ENCODE results near the gene ARHGEF4.

The ARHGEF4 gene

GRCh38 chr2:131085646-131086045 is 248.9 kb downstream of the ARHGEF4 start:
- DNase-seq (ENCODE audit: low read depth in 3 of 3) = no peak

DNA sequence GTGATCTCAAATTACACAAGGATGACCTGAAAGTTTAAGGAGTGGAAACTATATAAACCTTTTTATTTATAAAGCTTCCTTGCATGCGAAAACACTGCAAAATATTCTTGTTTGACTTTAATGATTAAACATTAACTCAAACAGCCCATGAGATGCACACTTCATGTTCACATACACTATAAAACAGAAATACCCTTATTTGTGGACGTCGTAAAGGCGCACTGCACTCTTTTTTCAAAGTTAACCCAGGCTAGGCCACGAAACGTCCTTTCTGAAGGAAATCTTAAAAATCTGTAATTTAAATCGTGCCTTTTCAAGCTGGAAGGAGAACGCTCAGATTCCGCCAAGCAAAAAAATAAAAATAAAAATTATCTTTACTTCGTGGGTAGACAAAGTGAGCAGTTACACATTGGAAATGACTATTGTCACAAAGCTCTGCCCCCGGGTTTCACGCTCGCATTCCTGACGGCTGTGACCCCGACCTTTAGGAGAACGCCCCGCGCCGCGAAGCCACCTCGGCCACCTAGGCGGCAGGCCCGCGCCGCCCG is 255.8 kb downstream of the ARHGEF4 start:
- peak in 2 of 3 experiments; percentile 7 to 32 for DNase-seq (ENCODE audit: low read depth in 3 of 3)

- peak; percentile 77 to 83 (median 79) for DNase-seq (ENCODE audit: low read depth in 3 of 3)
These were observed 256.4 kb downstream of the ARHGEF4 start, which contains the start of gene FAM168B for GRCh38 chr2:131093006-131093695. Gene FAM168B (minus strand): TSS chr2:131093460. CDS start chr2:131082646, 10,814 bp downstream.

DNA sequence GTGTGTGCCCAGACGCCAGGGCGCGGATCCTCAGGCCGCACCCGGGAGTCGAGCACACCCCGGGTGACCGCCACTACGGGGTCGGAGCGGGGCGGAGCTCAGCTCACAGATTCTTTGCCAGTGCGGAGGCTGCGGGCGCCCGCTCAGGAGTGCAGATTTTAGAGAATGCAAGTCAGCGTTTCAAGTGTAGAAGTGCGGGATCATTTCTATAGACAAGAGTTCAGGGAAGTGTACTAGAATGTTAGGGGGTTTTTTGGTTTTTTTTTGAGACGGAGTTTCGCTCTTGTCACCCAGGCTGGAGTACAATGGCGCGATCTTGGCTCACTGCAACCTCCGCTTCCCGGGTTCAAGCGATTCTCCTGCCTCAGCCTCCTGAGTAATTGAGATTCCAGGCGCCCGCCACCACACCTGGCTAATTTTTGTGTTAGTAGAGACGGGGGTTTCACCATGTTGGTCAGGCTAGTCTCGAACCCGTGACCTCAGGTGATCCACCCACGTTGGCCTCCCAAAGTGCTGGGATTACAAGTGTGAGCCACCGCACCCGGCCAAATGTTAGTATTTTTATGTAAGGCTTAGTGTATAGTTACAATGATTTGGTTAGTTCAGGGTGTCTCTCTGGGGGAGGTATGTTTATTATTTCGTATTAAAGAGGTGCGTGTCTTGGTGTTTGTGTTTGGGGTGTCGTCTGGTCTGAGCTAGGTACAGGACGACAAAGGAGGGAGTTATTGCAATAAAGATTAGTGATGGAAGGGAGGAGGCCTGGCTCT is 257.2 kb downstream of the ARHGEF4 start:
- DNase-seq (ENCODE audit: low read depth in 3 of 3) = peak in 2 of 3 experiments; percentile 20 to 45

DNA sequence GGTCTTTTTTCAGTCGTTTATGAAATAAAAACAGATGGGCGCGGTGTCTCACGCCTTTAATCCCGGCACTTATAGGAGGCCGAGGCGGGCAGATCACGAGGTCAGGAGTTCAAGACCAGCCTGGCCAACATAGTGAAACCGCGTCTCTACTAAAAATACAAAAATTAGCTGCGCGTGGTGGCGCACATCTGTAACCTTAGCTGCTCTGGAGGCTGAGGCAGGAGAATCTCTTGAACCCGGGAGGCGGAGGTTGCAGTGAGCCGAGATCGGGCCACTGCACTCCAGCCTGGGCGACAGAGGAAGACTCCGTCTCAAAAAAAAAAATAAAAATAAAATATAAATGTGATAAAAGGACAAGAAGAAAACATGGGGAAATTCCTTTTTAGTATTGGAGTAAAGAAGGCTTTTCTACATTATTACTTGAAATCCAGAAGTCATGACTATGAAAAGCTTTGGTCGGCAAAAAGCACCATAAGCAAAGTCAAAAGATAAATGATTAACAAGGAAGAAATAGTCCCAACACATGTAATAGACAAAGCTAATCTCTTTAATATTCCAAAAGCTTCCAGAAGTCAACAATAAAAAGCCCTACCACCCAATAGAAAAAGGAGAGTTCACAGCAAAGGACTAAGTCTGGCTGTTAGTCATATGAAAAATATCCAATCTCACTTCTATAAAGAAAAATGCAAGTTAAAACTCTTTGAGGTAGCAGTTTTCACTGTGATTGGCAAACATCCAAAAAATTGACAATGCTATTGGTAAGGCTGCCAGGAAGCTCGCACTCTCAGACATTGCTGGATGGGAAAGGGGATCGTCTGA is 258.0 kb downstream of the ARHGEF4 start:
- no peak for DNase-seq (ENCODE audit: low read depth in 3 of 3)
